HG03460 (cell line): ENCODE results near the gene LRRC14B.
A peak's percentile ranks its signal among the peaks of the same experiment; 100 is the strongest.

Experiments used
- ATAC-seq: cut with Tn5 transposase; IDR thresholded peaks from one replicate; pipeline ENCODE4 v1.9.1; 2021; ENCODE audit not compliant: unreplicated experiment

The LRRC14B gene

DNA sequence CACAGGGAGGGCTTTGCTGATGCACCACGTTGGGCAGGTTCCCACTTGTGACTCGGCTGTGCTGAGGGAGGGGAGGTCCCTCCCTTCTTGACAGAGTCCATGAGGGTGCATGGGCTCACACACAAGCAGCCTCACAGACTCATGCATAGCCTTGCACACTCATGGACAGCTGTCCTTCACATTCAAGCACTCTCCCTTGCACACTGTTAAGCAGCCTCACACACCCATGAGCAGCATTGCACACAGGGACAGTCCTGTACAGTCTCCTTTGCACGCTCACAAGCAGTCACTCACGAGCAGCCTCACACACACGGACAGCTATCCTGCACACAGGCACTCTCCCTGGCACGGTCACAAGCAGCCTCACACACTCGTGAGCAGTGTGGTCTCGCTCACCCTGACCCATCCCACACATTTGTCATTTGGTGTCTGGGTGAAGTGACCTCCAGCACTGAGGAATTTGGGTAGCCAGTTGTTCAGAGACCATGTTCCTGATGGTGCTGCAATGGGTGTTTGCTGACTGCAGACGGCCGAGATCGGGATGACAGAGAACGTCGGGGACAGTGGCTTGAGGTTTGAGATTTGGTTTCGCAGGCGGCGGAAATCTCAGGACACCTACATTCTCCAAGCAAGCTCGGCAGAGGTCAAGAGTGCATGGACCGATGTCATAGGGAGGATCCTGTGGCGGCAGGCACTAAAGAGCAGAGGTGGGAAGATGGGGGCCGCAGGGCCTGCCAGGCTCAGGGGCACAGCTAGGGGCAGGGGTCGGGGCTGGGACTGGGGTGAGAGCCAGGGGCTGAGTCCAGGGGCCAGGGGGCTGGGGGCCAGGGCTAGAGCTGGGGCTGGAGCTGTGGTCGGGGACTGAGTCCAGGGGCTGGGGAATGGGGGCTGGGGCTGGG is 17.7 kb upstream of the LRRC14B start:
- no peak for ATAC-seq

DNA sequence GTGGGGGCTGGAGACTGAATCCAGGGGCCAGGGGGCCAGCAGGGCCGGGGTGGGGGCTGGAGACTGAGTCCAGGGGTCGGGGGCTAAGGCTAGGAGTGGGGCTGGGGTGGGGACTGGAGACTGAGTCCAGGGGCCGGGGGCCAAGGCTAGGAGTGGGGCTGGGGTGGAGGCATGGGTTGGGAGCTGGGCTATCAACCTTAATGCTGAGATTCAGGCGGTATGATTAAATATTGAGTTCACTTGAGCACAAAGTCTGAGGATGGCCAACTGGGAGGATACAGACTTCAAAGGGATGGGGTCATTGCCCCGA is 17.0 kb upstream of the LRRC14B start:
- no peak for ATAC-seq

DNA sequence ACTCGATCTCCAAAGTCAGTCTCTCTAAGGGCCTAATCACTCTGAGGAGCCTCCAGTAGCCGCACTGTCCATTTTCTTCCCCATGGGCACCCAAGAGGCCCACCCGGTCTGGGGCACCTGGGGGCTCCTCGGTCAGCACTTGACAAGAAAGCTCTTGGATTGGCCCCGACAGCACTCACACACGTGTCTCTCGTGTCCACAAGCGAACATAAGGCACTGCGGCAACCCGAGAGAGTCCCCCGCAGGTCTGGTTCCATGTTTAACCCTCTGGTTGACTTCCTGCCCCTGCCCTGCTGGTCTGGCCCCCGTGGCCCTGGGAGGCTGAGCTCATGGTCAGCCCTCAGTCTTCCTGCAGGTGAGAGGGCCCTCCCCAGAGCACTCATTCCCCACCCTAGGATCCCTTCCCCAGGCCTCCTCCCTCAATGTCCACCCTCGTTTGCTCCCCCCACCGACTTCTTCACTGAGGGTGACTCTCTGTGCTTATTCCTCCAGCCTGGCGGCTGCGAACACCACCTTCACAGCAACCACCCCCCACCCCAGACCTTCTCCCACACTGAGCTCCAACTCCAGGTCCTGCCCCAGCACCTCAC is 16.3 kb upstream of the LRRC14B start:
- ATAC-seq: no peak

DNA sequence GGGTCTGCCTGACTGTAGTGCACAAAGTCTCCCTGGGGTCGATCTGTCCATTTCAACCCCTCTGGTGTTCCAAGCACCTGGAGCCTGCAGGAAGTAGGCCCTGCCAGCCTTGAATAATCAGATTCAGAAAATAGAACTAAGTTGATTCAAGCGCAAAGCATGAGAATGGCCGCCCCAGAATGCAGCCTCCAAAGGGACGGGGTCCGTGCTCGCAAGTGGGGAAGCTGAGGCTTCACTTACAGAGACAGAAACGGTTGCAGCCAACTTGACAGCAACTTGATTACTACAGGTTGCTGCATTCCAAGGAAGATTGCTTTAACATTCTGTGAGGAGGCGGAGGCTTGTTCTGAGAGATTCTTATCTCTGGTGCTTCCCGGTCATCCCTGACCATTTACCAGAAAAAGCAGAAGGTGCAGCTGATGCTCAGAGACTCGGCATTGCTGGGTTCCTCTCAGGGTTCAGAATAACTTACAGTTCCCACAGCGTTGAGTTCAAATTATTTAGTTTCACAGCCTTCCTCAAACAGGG is 14.9 kb upstream of the LRRC14B start:
- ATAC-seq: no peak

DNA sequence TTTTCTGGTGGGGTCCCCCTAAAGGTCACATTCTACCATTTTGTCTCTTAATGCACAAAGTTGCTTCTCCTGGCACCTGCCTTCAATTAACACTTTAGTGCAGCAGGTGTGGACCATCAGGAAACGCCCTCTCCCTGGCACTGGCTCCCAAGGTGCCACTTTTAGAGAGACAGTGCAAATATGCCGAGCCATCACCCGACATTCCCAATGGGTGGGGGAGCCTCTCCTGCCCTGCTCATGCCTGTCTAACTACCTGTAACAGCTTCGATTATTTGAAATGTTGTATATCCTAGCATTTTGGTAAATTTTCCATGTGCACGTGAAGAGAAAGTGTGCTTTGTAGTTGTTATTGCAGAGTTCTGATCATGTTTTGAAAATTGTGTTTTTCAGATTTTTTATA is 13.2 kb upstream of the LRRC14B start:
- no peak for ATAC-seq

DNA sequence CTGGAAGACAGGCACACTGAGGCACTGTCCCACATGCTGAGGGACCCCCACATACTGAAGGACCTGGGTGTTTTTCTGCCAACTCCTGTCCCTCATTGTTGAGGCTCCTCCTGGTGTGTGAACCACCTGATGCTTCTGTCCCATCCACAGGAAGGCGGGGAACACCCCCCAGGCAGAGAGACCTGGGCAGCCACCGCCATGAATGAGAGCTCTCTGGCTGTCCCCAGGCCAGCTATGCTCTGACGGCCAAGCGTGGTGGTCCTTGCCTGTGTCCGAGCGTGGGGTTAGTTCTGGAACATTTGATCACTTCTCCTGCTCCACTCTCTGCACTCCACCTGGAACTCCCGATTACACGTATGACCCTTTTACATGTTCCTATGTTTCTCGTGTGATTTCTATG is 11.9 kb upstream of the LRRC14B start:
- no peak for ATAC-seq

DNA sequence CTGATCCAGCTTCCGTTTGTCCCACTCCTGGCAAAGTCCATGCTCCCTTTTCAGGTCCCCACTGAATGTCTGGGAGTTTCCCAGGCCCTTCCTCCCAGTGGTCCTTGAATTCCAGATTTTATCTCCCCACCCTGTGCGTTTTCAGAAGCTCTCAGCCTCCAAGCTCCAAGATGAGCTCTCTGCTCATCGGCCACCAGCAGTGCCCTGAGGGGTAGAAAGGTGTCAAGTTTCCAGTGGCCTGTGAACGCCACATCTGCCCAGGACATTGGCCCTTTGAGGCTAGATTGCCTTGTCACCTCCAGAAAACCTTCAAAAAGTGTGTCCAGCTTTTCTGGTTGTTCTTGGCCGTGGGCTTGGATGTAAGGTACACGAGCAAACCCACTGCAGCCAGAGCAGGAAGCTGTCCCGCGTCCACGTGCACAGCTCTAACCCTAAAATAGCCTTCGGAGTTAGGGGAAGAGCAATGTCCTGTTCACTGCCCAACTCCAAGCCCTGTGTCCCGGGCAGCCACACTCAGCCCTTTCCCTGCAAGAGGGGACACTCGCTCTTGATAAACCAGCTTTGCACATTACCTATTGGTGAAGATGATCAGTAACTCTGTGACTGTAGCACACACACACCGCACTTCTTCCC is 10.9 kb upstream of the LRRC14B start:
- ATAC-seq: no peak

DNA sequence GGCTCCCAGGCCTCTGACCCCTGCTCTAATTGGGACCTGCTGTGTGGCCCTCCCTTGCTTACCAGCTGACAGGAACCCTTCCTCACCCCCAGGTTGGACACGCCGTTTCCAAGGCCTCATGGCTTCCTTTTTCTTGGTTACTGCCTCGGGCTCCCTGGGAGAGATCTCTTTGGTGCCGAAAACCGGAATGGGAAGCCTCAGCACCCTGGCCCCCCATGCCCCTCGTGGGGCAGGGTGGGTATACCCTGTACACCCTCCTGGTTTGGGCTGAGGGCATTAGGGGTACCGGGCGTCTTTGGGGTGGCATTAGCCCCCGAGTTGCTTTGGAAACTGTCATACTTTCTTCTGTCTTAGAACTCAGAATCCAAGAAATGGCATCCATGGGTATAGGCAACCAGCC is 10.1 kb upstream of the LRRC14B start:
- no peak for ATAC-seq

DNA sequence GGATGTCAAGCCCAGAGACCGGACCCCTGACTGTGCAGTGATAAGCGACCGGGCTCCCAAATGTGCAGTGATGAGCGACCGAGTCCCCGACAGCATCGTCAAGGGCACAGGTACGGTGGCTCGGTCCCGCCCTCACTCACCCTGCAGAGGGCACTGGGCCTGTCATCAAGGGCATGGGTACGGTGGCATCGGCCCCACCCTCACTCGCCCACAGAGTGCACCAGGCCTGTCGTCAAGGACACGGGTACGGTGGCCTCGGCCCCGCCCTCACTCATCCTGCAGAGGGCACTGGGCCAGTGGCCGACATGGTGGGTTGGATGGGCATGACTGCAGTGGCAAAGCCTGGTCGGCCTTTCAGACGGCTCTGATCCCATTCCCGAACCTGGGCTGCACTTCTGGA is 9.7 kb upstream of the LRRC14B start:
- ATAC-seq: no peak

DNA sequence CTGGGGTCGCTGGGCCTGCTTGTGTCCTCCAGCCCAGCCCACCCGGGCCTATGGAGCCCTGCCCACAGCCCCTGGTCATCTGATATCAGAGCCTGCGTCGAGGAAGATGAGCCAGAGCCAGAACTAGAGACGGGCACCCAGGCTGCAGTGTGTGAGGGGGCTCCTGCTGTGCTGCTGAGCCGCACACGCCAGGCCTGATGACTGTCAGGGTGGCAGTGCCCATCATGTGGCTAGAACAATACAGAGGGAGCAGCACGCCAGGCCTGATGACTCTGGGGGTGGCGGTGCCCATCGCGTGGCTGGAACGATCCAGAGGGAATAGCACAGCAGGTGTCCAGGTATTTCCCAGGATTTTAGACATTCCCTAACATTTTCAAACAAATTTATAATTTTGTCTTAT is 9.2 kb upstream of the LRRC14B start:
- ATAC-seq: no peak

DNA sequence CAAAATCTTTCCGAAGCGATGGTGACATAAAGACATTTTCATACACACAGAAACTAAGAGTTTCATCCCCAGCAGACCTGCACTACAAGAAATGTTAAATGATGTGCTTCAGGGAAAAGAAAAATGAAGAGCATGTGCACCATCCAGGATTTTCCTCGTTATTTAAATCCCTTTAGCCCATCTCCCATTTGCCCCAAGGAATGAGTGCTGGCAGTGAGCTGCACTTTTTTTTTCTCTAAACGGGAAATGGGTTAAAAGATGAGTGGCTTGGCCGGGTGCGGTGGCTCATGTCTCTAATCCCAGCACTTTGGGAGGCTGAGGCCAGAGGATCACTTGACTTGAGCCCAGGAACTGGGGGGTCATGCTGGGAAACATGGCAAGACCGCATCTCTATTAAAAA is 6.8 kb upstream of the LRRC14B start:
- ATAC-seq: no peak

DNA sequence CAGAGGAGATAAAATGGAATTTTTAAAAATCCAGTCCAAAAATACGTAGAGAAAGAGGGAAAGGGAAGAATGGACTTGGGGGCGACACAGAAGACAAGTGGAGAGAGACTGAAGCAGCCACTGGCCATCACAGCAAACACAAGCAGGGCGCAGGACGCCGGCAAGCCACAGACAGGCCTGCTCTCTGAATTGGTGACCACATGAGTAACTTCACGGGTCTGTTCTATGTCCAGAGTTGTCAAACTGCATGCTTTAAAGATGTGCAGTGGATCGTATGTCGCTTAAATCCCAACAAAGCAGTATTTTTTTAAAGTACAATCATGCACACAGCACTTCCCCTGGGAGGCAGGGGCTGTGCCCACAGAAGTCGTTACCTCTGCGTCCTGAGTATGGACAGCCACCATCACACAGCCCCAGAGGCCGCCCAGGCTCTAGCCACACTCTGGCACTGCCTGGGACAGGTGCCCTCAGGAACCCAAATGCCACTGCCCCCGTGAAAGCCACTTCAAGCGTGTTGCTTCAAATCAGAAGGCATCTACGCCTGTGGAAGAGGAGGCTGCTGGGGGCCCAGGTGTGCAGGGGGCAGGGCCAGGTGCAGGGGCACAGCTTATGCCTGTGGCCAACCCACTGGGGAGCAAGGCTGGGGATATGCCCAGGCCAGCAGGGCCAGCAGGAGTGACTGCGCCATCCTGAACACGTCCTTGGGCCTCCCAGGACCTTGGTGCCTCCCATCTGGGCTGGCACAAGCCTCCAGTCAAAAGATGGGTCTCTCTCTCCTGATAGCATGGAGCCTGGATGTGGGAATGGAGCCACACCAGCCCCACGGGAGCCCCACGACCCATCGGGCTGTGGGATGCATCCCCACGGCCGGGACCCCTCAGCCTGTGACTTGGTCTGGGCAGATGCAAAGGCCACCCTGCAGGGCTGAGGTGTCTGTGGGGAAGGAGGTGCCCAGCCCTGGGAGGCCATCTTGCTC is 5.9 kb upstream of the LRRC14B start:
- no peak for ATAC-seq

DNA sequence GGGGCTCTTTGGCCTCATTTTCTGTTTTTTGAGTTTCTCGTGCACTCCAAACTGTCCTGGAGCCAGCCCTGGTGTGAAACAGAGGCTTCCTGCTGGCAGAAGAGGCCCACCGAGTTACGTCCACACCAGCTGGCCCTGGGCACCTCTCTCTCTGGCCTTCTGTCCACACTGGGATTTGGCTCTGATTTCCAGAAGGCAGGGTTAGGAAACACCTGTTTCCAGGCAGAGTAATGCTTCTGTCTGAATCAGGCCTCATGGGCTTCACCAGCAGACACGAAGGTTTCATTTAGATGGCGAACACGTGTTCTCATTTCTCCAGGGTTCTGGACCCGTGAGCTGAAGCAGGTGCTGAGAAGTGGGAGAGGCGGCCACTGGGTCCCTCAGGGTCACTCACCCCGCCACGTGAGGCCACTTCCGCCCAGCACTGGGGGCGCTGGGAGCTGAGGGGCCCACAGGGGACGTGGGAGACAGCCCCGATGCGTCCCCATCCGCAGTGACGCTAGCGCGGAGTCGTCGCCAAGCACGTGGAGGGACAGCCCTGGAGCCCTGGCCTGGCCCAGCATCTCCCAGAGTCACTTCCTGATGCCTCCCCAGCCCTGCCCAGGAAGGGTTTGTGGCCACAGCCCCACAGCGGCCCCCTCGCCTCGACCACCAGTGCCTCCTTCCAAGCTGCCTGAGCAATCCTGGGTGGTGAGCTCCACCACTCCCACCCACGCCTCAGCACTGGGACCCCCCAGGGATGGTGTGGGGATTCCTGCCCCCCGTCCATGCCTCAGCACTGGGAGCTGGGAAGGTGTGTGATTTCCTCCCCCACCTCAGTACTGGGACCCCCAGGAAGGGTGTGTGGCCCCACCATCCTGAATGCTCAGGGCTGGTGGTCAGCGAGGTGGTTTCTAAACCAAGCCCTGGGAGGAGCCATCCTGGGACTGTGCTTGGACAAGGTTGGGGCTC is 4.9 kb upstream of the LRRC14B start:
- no peak for ATAC-seq

DNA sequence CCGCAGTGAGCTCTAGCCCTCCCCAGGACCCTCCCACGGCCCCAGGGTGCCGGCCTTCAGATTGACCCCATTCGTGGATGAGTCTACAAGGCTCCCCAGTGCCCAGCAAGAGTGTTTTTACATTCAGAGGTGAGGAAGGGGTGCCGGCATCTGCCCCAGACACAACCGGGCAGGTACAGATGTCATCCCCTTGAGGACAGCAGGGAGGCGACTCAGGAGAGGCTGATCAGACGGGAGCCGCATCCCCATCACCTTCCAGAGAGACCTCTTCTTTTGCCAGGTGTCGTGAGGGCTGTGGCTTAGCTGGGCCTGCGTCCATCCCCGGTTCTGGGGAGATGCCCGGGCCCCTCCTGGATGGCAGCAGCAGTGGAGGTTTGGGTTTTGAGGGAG is 4.3 kb upstream of the LRRC14B start:
- no peak for ATAC-seq

DNA sequence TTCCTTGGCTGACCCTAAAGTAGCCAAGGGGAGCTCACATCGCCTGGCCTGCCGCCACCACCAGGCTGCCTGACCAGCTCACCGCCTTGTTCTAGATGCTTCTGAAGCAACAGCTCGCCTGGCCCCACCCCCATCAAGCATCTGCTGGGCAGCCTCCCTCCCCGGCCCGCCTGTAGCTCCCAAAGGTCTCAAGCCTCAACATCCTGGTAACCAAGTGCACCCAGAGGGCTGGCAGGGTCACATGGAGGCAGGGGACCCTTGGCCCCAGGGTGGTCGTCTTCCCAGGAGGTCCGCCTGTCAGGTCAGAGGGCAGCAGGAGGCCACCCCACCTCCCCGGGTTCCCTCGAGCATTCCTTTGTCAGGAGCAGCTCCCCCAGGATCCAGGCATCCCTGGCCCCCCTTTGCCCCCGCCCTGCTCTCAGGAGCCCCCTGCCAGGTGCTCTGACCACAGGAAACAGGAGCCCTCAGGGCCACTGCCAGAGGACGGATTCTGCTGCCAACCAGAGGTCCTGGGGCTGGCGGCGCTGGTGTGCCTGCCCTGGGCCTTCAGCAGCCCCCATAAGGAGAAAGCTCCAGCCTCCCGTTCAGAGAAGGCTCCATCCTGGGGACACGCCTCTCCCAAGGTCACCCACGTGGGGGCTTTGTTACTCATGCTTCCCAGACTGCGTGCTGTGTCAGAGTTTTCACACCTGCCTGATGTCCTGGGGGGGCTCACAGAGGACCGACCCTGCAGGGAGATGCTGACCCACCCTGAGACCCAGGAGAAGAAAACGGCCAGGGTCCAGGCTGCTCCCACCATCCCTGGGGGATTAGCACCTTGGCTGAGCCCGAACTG is 3.5 kb upstream of the LRRC14B start:
- ATAC-seq: no peak

DNA sequence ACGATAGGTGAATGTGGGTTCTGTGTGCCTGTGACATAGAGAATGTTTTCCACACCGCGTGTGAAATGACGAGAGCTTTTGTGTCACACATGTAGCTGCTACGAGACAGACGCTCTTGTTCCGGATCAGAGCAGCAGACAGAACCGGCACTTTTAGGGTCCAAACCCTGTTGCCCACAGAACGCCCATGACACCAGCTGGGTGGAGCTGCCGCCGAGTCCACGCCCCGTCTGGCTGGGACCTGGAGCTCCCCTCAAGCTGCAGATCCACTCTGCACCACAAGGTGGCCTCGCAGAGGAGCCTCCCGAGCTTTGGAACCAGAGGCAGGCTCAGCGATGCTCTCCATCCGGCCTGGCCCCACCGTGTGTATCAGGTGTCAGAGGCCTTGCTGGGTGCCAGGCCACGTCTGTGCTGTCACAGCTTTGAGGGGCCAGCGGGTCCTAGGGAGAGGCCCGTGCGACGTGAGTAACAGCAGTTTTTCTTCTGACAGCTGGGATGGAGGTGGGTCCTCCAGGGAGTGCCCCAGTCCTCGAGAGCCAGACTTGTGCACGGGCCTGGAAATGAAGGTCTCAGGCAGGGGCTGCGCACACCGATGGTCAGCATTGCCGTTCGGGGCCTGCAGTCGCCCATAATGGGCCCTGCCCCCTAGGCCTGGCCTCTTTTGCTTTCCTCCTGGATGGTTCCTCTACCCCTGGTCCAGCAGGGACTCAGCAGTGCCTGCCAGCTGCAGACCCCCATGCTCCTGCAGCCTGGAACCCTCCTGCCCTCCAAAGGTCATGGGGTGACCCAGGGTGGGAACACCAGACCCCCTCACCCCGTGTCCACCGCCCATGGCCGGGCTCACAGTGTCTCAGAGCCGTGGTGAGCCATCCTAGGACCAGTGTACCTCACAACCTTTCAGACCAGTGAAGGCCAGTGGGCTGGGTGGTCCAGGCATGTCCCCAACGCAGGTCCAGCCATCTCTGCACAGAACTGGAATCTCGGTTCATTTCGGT is 2.5 kb upstream of the LRRC14B start:
- peak; percentile 73 for ATAC-seq

DNA sequence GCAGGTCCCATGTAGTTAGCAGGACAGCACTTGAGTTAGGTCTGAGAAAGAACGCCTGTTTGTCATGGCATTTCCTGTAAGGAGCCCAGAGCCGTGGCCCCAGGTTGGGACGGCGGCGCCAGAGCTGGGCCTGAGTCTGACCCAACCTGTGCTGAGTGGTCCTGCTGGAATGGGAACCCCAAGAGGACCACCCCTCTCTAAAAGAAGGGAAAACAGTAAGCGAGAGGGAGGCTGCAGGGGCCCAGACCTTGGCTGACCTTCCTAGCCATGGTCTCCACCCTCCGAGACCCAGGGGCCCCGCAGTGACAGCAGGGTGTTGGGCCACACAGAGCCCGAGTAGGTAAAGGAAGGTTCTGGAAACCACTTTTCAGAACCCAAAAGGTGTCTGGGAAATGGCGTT is 1.8 kb upstream of the LRRC14B start:
- ATAC-seq: no peak

DNA sequence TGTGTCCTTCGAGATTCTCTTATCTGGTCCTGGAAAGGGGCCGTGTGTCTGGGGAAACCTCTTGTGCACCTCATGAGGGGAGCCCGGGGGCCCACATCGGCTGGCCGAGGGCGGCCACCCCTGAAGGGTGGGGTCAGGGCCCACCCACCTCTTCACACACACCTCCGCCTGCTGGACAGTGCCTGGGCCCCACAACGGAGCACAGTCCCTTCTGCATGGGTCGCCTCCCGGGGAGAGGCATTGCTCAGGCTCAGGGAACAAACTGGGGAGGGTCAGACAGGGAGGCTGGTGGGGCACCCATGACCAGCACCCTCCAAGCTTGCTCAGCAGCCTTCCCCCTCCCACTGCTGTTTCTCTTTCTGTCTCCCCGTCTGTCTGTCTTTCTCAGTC is 1.3 kb upstream of the LRRC14B start:
- no peak for ATAC-seq
